HepG2 (cell line): ENCODE data around the gene MORN1. TPM values are rescaled to one million over a fixed set of nuclear protein-coding genes. Genes with fewer than 3 reads are reported as not detected.

ENCODE experiments used
- AHDC1 ChIP-seq: sonication (generic); formaldehyde crosslinking; IDR thresholded peaks from 2 replicates; pipeline ENCODE4 v1.5.1; 2020; ENCODE audit warnings: mild to moderate bottlenecking, missing genetic modification reagents, borderline replicate concordance
- ATF1 ChIP-seq: IDR thresholded peaks from 2 replicates; pipeline ENCODE4 v1.6.1; 2016; ENCODE audit warnings: mild to moderate bottlenecking, control low read depth
- FOXJ3 ChIP-seq: sonication (generic); formaldehyde crosslinking; IDR thresholded peaks from 2 replicates; pipeline ENCODE4 v1.4.0; 2020; ENCODE audit warnings: missing genetic modification reagents, mild to moderate bottlenecking, borderline replicate concordance
- KDM4B ChIP-seq: sonication (generic); formaldehyde crosslinking; IDR thresholded peaks from 2 replicates; pipeline ENCODE4 v1.4.0; 2020; ENCODE audit warnings: missing genetic modification reagents
- MAX ChIP-seq: IDR thresholded peaks from 2 replicates; pipeline ENCODE4 v1.6.1; 2012; ENCODE audit warnings: inconsistent platforms
- PBX3 ChIP-seq: sonication (generic); formaldehyde crosslinking; IDR thresholded peaks from 2 replicates; pipeline ENCODE4 v1.8.1; 2023; ENCODE audit warnings: missing genetic modification reagents, inconsistent platforms, borderline replicate concordance
- SNAI1 ChIP-seq: sonication (generic); formaldehyde crosslinking; IDR thresholded peaks from 2 replicates; pipeline ENCODE4 v1.5.0; 2020; ENCODE audit warnings: mild to moderate bottlenecking, missing genetic modification reagents, borderline replicate concordance
- ZBTB34 ChIP-seq: sonication (generic); formaldehyde crosslinking; IDR thresholded peaks from 2 replicates; pipeline ENCODE4 v1.8.0; 2022; ENCODE audit warnings: mild to moderate bottlenecking, missing genetic modification reagents
- ZEB1 ChIP-seq: IDR thresholded peaks from 2 replicates; pipeline ENCODE4 v1.6.1; 2012; ENCODE audit warnings: mild to moderate bottlenecking, low read depth, inconsistent platforms; ENCODE audit not compliant: insufficient replicate concordance
- ZHX2 ChIP-seq, 2 experiments: sonication (generic) in 1 of 2; formaldehyde crosslinking in 1 of 2; IDR thresholded peaks; 2 replicates each; pipeline versions ENCODE4 v1.6.1 to v1.9.0; 2014 to 2022; ENCODE audit warnings: antibody characterized with exemption in 1 of 2, borderline replicate concordance in 1 of 2, inconsistent platforms in 1 of 2, low read depth in 1 of 2, missing genetic modification reagents in 1 of 2
- ZNF224 ChIP-seq: sonication (generic); formaldehyde crosslinking; IDR thresholded peaks from 2 replicates; pipeline ENCODE4 v1.5.0; 2020; ENCODE audit warnings: mild to moderate bottlenecking, missing genetic modification reagents
- ZNF354B ChIP-seq: sonication (generic); formaldehyde crosslinking; IDR thresholded peaks from 2 replicates; pipeline ENCODE4 v1.8.0; 2022; ENCODE audit warnings: mild to moderate bottlenecking, missing genetic modification reagents
- ZNF816 ChIP-seq: sonication (generic); formaldehyde crosslinking; IDR thresholded peaks from 2 replicates; pipeline ENCODE4 v1.8.0; 2022; ENCODE audit warnings: missing genetic modification reagents, mild to moderate bottlenecking, borderline replicate concordance
- polyA plus RNA-seq, 8 experiments: library from polyadenylated mRNA; depleted of rRNA in 3 of 8; stranded (reverse) in 7 of 8; unstranded in 1 of 8; fragments of >200 nt; fragmentation: Illumina TruSeq in 4 of 8; extraction: Trizol in 4 of 8; gene quantifications; 2 replicates each; pipeline versions ENCODE4 v1.2.1 to v1.2.3, GENCODE V29; 2011 to 2016; ENCODE audit warnings: low read depth in 4 of 8, missing spikeins in 1 of 8, mixed read lengths in 1 of 8; ENCODE audit not compliant: insufficient read depth in 1 of 8
- total RNA-seq, 5 experiments: library from RNA; depleted of rRNA; stranded (reverse); fragments of >200 nt; fragmentation: Illumina TruSeq; extraction: Trizol; gene quantifications; 2 replicates each; pipeline ENCODE4 v1.2.3, GENCODE V29; 2016; ENCODE audit warnings: low read depth in 1 of 5

The MORN1 gene
- total and polyA plus RNA-seq, 2 of the 13 experiments (the other 11 are each of a cell fraction or from before 2014, with no cell fraction given), result 3.1 to 6.5 TPM

GRCh38 chr1:2381741-2382620 is 9.4 kb downstream of the MORN1 start (continued):
- TF ChIP-seq ZHX2 (IDR thresholded peaks at IDR 0.05; ENCODE audit: low read depth) (no peak), ZHX2 (CRISPR knock-in tag; IDR thresholded peaks at IDR 0.05; ENCODE audit: borderline replicate concordance) (no peak), ZBTB34 (CRISPR knock-in tag) (no peak), ZNF354B (CRISPR knock-in tag) (no peak), ZEB1 (no peak), ZNF816 (CRISPR knock-in tag) (no peak), ATF1 (CRISPR knock-in tag) (no peak), AHDC1 (no peak), KDM4B (CRISPR knock-in tag) (no peak), FOXJ3 (no peak), ZNF224 (CRISPR knock-in tag) (no peak), PBX3 (CRISPR knock-in tag) (no peak), MAX (peak; percentile 40; the same call in 1 of the 2 replicates), SNAI1 (CRISPR knock-in tag) (no peak)
